HCT116 (cell line): ENCODE data around the gene SFT2D2. TPM values are rescaled to one million over a fixed set of nuclear protein-coding genes. Genes with fewer than 3 reads are reported as not detected.

Source experiments
- ATAC-seq: fragments of 200-7000 bp; cut with Tn5 transposase; 2 replicates; pipeline ENCODE4 v1.9.1; 2020; ENCODE audit warnings: mild to moderate bottlenecking, moderate library complexity
- BruUV-seq: library from RNA; stranded (reverse); fragments of 400-500 nt; replicated peaks from 2 replicates; lab custom pipeline; 2021; lab: Mats Ljungman, UMichigan
- CTCF ChIA-PET: fragments of 300-600 bp; sonication (Branson Sonifier 250); formaldehyde crosslinking; loops from one replicate; lab custom pipeline; 2021; ENCODE audit warnings: antibody characterized with exemption; lab: Charles Lee
- POLR2A ChIA-PET: fragments of 300-600, 350-600 bp; sonication (Branson Sonifier 250); formaldehyde crosslinking; loops from one replicate; lab custom pipeline; 2021; ENCODE audit warnings: antibody characterized with exemption; lab: Charles Lee
- RAD21 ChIA-PET, 2 experiments: fragments of 300-600 bp; sonication (Branson Sonifier 250); formaldehyde crosslinking; loops; one replicate each; lab custom pipeline; 2023; ENCODE audit warnings: low total read pairs in 2 of 2; ENCODE audit not compliant: uncharacterized antibody in 2 of 2, unreplicated experiment in 2 of 2, low non-redundant PET in 1 of 2; lab: Charles Lee
- DNase-seq: peaks from one replicate; pipeline ENCODE4 v3.0.0-alpha.2; 2010; ENCODE audit warnings: low read depth, low spot score
- H2AFZ ChIP-seq: fragments of 200-600 bp; shearing (Covaris generic), sonication (generic); 2 replicates; pipeline ENCODE4 v1.6.1; 2017; ENCODE audit warnings: low read depth, mixed run types, mixed read lengths, antibody characterized with exemption, low read length; ENCODE audit not compliant: poor library complexity, severe bottlenecking
- H3K27ac ChIP-seq: 2 replicates; pipeline ENCODE4 v1.5.1; 2012; ENCODE audit warnings: low read depth, low read length
- H3K27me3 ChIP-seq: fragments of 200-600 bp; sonication (generic); 2 replicates; pipeline ENCODE4 v1.6.1; 2016; ENCODE audit warnings: mixed run types, low read length, mixed read lengths; ENCODE audit not compliant: insufficient read depth
- H3K36me3 ChIP-seq, 2 experiments: fragments of 200-500 bp in 1 of 2; fragments of 200-600 bp in 1 of 2; sonication (Bioruptor generic) in 1 of 2; sonication (generic) in 1 of 2; 2 replicates each; pipeline versions ENCODE4 v1.5.1 to v1.6.1; 2014 to 2016; ENCODE audit warnings: low read length in 2 of 2, inconsistent platforms in 1 of 2, mixed read lengths in 1 of 2, mixed run types in 1 of 2; ENCODE audit not compliant: insufficient read depth in 2 of 2, control insufficient read depth in 1 of 2
- H3K4me1 ChIP-seq, 2 experiments: fragments of 200-600 bp in 1 of 2; sonication (generic) in 1 of 2; 2 replicates each; pipeline versions ENCODE4 v1.5.1 to v1.6.1; 2012 to 2017; ENCODE audit warnings: low read length in 2 of 2, inconsistent platforms in 1 of 2, mild to moderate bottlenecking in 1 of 2, mixed read lengths in 1 of 2, mixed run types in 1 of 2, moderate library complexity in 1 of 2; ENCODE audit not compliant: insufficient read depth in 2 of 2, control insufficient read depth in 1 of 2
- H3K4me2 ChIP-seq: fragments of 200-600 bp; sonication (generic); 2 replicates; pipeline ENCODE4 v1.6.1; 2017; ENCODE audit warnings: mixed run types, low read length, mixed read lengths
- H3K4me3 ChIP-seq, 2 experiments: fragments of 200-600 bp in 1 of 2; sonication (generic) in 1 of 2; replicated peaks in 1 of 2; 2 replicates each; pipeline ENCODE4 v1.5.1; 2011 to 2016; ENCODE audit warnings: low read length in 2 of 2, control low read depth in 1 of 2, low read depth in 1 of 2, mild to moderate bottlenecking in 1 of 2, mixed read lengths in 1 of 2, mixed run types in 1 of 2
- H3K79me2 ChIP-seq: fragments of 200-600 bp; sonication (generic); 2 replicates; pipeline ENCODE4 v1.6.1; 2017; ENCODE audit warnings: mild to moderate bottlenecking, mixed run types, low read length, moderate library complexity, mixed read lengths; ENCODE audit not compliant: insufficient read depth
- H3K9ac ChIP-seq: fragments of 200-600 bp; sonication (generic); 2 replicates; pipeline ENCODE4 v1.6.1; 2016; ENCODE audit warnings: low read length, mixed read lengths
- H3K9me2 ChIP-seq: fragments of 200-600 bp; sonication (generic), shearing (Covaris generic); 2 replicates; pipeline ENCODE4 v1.6.1; 2017; ENCODE audit warnings: mixed run types, mild to moderate bottlenecking, moderate library complexity; ENCODE audit not compliant: insufficient read depth
- H3K9me3 ChIP-seq, 2 experiments: fragments of 200-500 bp in 1 of 2; fragments of 200-600 bp in 1 of 2; sonication (Bioruptor generic) in 1 of 2; sonication (generic) in 1 of 2; 2 replicates each; pipeline ENCODE4 v1.6.1; 2014 to 2017; ENCODE audit warnings: low read length in 2 of 2, mixed read lengths in 2 of 2, inconsistent platforms in 1 of 2, low read depth in 1 of 2, mild to moderate bottlenecking in 1 of 2, mixed run types in 1 of 2, moderate library complexity in 1 of 2; ENCODE audit not compliant: control insufficient read depth in 1 of 2, insufficient read depth in 1 of 2
- H4K20me1 ChIP-seq: fragments of 200-600 bp; sonication (generic), shearing (Covaris generic); 2 replicates; pipeline ENCODE4 v1.6.1; 2017; ENCODE audit warnings: mixed run types, mild to moderate bottlenecking, moderate library complexity; ENCODE audit not compliant: insufficient read depth
- CBX3 ChIP-seq: IDR thresholded peaks from 2 replicates; pipeline ENCODE4 v1.6.1; 2012; ENCODE audit warnings: low read depth
- CEBPB ChIP-seq: IDR thresholded peaks from 2 replicates; pipeline ENCODE4 v1.6.1; 2012; ENCODE audit warnings: low read depth
- CTCF ChIP-seq, 3 experiments: fragments of 200-600 bp in 1 of 3; sonication (generic) in 1 of 3; IDR thresholded peaks in 2 of 3; conservative IDR thresholded peaks in 1 of 3; 2 replicates each; pipeline ENCODE4 v1.5.1; 2012 to 2017; ENCODE audit warnings: low read depth in 2 of 3, low read length in 2 of 3, antibody characterized with exemption in 1 of 3, borderline replicate concordance in 1 of 3, control low read depth in 1 of 3, mild to moderate bottlenecking in 1 of 3, mixed read lengths in 1 of 3, mixed run types in 1 of 3, moderate library complexity in 1 of 3; ENCODE audit not compliant: insufficient read depth in 1 of 3
- EGR1 ChIP-seq: IDR thresholded peaks from 2 replicates; pipeline ENCODE4 v1.6.1; 2012; ENCODE audit warnings: low read depth
- ELF1 ChIP-seq: IDR thresholded peaks from 2 replicates; pipeline ENCODE4 v1.6.1; 2012; ENCODE audit warnings: low read depth, borderline replicate concordance
- MAX ChIP-seq: IDR thresholded peaks from 2 replicates; pipeline ENCODE4 v1.6.1; 2012
- POLR2A ChIP-seq: IDR thresholded peaks from 2 replicates; pipeline ENCODE4 v1.7.0; 2011; ENCODE audit warnings: borderline replicate concordance; ENCODE audit not compliant: insufficient read depth, insufficient read length; ENCODE audit errors: extremely low read depth
- POLR2AphosphoS5 ChIP-seq: IDR thresholded peaks from 2 replicates; pipeline ENCODE4 v1.6.1; 2011; ENCODE audit warnings: mild to moderate bottlenecking, low read depth, low read length, moderate library complexity
- RAD21 ChIP-seq: IDR thresholded peaks from 2 replicates; pipeline ENCODE4 v1.6.1; 2012; ENCODE audit warnings: low read depth, mild to moderate bottlenecking
- SIN3A ChIP-seq: IDR thresholded peaks from 2 replicates; pipeline ENCODE4 v1.6.1; 2012; ENCODE audit warnings: low read depth
- SP1 ChIP-seq: IDR thresholded peaks from 2 replicates; pipeline ENCODE4 v1.6.1; 2012; ENCODE audit warnings: low read depth
- YY1 ChIP-seq: IDR thresholded peaks from 2 replicates; pipeline ENCODE4 v1.6.1; 2011; ENCODE audit warnings: low read length, low read depth, moderate library complexity, mild to moderate bottlenecking; ENCODE audit not compliant: insufficient replicate concordance; ENCODE audit errors: extremely low read depth
- ZFX ChIP-seq: fragments of 450-650 bp; IDR thresholded peaks from 2 replicates; pipeline ENCODE4 v1.6.1; 2017
- ZNF274 ChIP-seq: fragments of 200-500 bp; sonication (Bioruptor generic); IDR thresholded peaks from 2 replicates; pipeline ENCODE4 v1.6.1; 2014; ENCODE audit warnings: mild to moderate bottlenecking, low read depth, low read length, inconsistent platforms
- intact Hi-C: fragments of 100-400 bp; cut with micrococcal nuclease; formaldehyde crosslinking; loops from 2 replicates; pipeline ENCODE4 v1.10.0; 2022
- total RNA-seq: library from RNA; stranded (reverse); gene quantifications from one replicate; pipeline ENCODE4 v1.2.1, GENCODE V29; 2021; ENCODE audit not compliant: unreplicated experiment

Gene SFT2D2
- total RNA-seq, 1 experiment from 2014 or later: 57.5 TPM

- no peak overlapping the region for H2AFZ ChIP-seq
- TF ChIP-seq ZFX: no peak
- no peak for TF ChIP-seq CTCF (IDR thresholded peaks at IDR 0.05 in 2 of 3, conservative IDR thresholded peaks at IDR 0.05 in 1 of 3; ENCODE audit: borderline replicate concordance in 1 of 3, insufficient read depth in 1 of 3, low read depth in 2 of 3, low read length in 2 of 3)
- no peak for TF ChIP-seq CBX3
- no peak for TF ChIP-seq ZNF274
- no peak for TF ChIP-seq SP1
- TF ChIP-seq CEBPB: no peak
- TF ChIP-seq YY1: no peak
- TF ChIP-seq POLR2AphosphoS5: no peak
- TF ChIP-seq POLR2A: no peak
- no peak for TF ChIP-seq MAX
- TF ChIP-seq SIN3A: no peak
- no peak for TF ChIP-seq ELF1
- no peak for TF ChIP-seq RAD21
- TF ChIP-seq EGR1: no peak
- TF ChIP-seq, all 23 proteins: peak for 0
- Histone ChIP-seq H3K36me3 (peaks cover 0 to 2% of the 10 kb centered on the region in 2 experiments; a peak in 2 of 4 replicates), H3K27me3 (no peaks in the 10 kb centered on the region), H3K9ac (no peak overlapping the region), H3K79me2 (no peaks in the 10 kb centered on the region), H3K4me2 (no peak overlapping the region), H3K4me1 (no peaks in the 10 kb centered on the region), H3K9me3 (no peaks in the 10 kb centered on the region), H3K27ac (no peak overlapping the region), H3K4me3 (no peak overlapping the region), H3K9me2 (no peaks in the 10 kb centered on the region), H4K20me1 (no peaks in the 10 kb centered on the region)
- ChIA-PET RAD21 (no interaction called here), CTCF (no interaction called here), POLR2A (no interaction called here)
- BruUV-seq: no TSS peak
- ATAC-seq: no peak
- intact Hi-C loops: no loop called here
- DNase-seq: no peak
Measured at GRCh38 chr1:168190403-168190802, 35.4 kb upstream of the SFT2D2 start.
